ENCODE data around the gene PSMB7. TPM values are rescaled to one million over a fixed set of nuclear protein-coding genes. Genes with fewer than 3 reads are reported as not detected.

Gene PSMB7
- total RNA-seq, 1 donor from 2014 or later, result 183 TPM

GRCh38 chr9:124307379-124308030 is 107.7 kb downstream of the PSMB7 start:
- Histone ChIP-seq H3K79me2 (ENCODE audit: insufficient read depth, low read length) (peaks cover 71% of the 10 kb centered on the region), H3K27me3 (ENCODE audit: insufficient read depth, low read length) (no peaks in the 10 kb centered on the region), H4K20me1 (ENCODE audit: insufficient read depth, low read length) (no peaks in the 10 kb centered on the region), H3K36me3 (ENCODE audit: insufficient read depth, low read length) (peaks cover 12% of the 10 kb centered on the region), H3K9ac (ENCODE audit: low read length) (peak overlapping the region; percentile 60), H3K9me3 (ENCODE audit: insufficient read depth, low read depth, low read length) (no peaks in the 10 kb centered on the region), H3K4me1 (ENCODE audit: insufficient read depth, low read length) (peaks cover 31% of the 10 kb centered on the region), H3K4me2 (ENCODE audit: low read length) (no peak overlapping the region), H3K27ac (ENCODE audit: low read depth, low read length) (peak overlapping the region; percentile 86), H3K4me3 (ENCODE audit: insufficient read depth, low read depth, low read length) (no peak overlapping the region), H2AFZ (ENCODE audit: low read depth, low read length) (no peak overlapping the region)
- DNase-seq (ENCODE audit: low read depth) (no peak), FAIRE-seq (no peak)
- Mint-ChIP-seq H3K36me3 (ENCODE audit: low read depth, unreplicated experiment) (peaks cover 16% of the 10 kb centered on the region), H3K27ac (ENCODE audit: unreplicated experiment) (peak overlapping the region; percentile 97), H3K4me3 (ENCODE audit: unreplicated experiment) (no peak overlapping the region), H3K9me3 (ENCODE audit: unreplicated experiment) (no peaks in the 10 kb centered on the region), H3K27me3 (ENCODE audit: low read depth, unreplicated experiment) (no peaks in the 10 kb centered on the region), H3K4me1 (ENCODE audit: low read depth, unreplicated experiment) (peaks cover 27% of the 10 kb centered on the region)
- TF ChIP-seq EZH2 (IDR thresholded peaks at IDR 0.05; ENCODE audit: insufficient read depth, low read length) (no peak), CTCF (IDR thresholded peaks at IDR 0.05; ENCODE audit: insufficient read depth, low read depth, low read length) (no peak)

- Mint-ChIP-seq H3K4me3 (ENCODE audit: unreplicated experiment) (peak overlapping the region; percentile 41), H3K36me3 (ENCODE audit: low read depth, unreplicated experiment) (peaks cover 14% of the 10 kb centered on the region), H3K27me3 (ENCODE audit: low read depth, unreplicated experiment) (no peaks in the 10 kb centered on the region), H3K9me3 (ENCODE audit: unreplicated experiment) (no peaks in the 10 kb centered on the region), H3K4me1 (ENCODE audit: low read depth, unreplicated experiment) (peaks cover 26% of the 10 kb centered on the region), H3K27ac (ENCODE audit: unreplicated experiment) (peak overlapping the region; percentile 97)
- H4K20me1 ChIP-seq (ENCODE audit: insufficient read depth, low read length), result peaks cover 10% of the 10 kb centered on the region
- H2AFZ ChIP-seq (ENCODE audit: low read depth, low read length), result no peak overlapping the region
- H3K9ac ChIP-seq (ENCODE audit: low read length), result peak overlapping the region; percentile 60
- H3K79me2 ChIP-seq (ENCODE audit: insufficient read depth, low read length), result peaks cover 71% of the 10 kb centered on the region
- peak overlapping the region; percentile 86 for H3K27ac ChIP-seq (ENCODE audit: low read depth, low read length)
- H3K4me3 ChIP-seq (ENCODE audit: insufficient read depth, low read depth, low read length), result no peak overlapping the region
- DNase-seq (ENCODE audit: low read depth) (peak; percentile 90), FAIRE-seq (peak; percentile 37)
- H3K9me3 ChIP-seq (ENCODE audit: insufficient read depth, low read depth, low read length), result no peaks in the 10 kb centered on the region
- H3K4me2 ChIP-seq (ENCODE audit: low read length), result peak overlapping the region; percentile 36
- TF ChIP-seq CTCF (IDR thresholded peaks at IDR 0.05; ENCODE audit: insufficient read depth, low read depth, low read length), result no peak
- TF ChIP-seq EZH2 (IDR thresholded peaks at IDR 0.05; ENCODE audit: insufficient read depth, low read length), result no peak
- peaks cover 31% of the 10 kb centered on the region for H3K4me1 ChIP-seq (ENCODE audit: insufficient read depth, low read length)
- no peaks in the 10 kb centered on the region for H3K27me3 ChIP-seq (ENCODE audit: insufficient read depth, low read length)
- H3K36me3 ChIP-seq (ENCODE audit: insufficient read depth, low read length), result peaks cover 16% of the 10 kb centered on the region
Observed at GRCh38 chr9:124306098-124306735, 109.0 kb downstream of the PSMB7 start.

GRCh38 chr9:124304285-124304684 is 111.0 kb downstream of the PSMB7 start:
- Histone ChIP-seq H3K9ac (ENCODE audit: low read length) (no peak overlapping the region), H3K4me3 (ENCODE audit: insufficient read depth, low read depth, low read length) (no peak overlapping the region), H4K20me1 (ENCODE audit: insufficient read depth, low read length) (peaks cover 28% of the 10 kb centered on the region), H3K4me2 (ENCODE audit: low read length) (no peak overlapping the region), H2AFZ (ENCODE audit: low read depth, low read length) (no peak overlapping the region), H3K79me2 (ENCODE audit: insufficient read depth, low read length) (peaks cover 75% of the 10 kb centered on the region), H3K36me3 (ENCODE audit: insufficient read depth, low read length) (peaks cover 16% of the 10 kb centered on the region), H3K9me3 (ENCODE audit: insufficient read depth, low read depth, low read length) (no peaks in the 10 kb centered on the region), H3K4me1 (ENCODE audit: insufficient read depth, low read length) (peaks cover 35% of the 10 kb centered on the region), H3K27me3 (ENCODE audit: insufficient read depth, low read length) (no peaks in the 10 kb centered on the region), H3K27ac (ENCODE audit: low read depth, low read length) (no peak overlapping the region)
- Mint-ChIP-seq H3K27ac (ENCODE audit: unreplicated experiment) (no peak overlapping the region), H3K4me1 (ENCODE audit: low read depth, unreplicated experiment) (peaks cover 27% of the 10 kb centered on the region), H3K27me3 (ENCODE audit: low read depth, unreplicated experiment) (no peaks in the 10 kb centered on the region), H3K9me3 (ENCODE audit: unreplicated experiment) (no peaks in the 10 kb centered on the region), H3K4me3 (ENCODE audit: unreplicated experiment) (no peak overlapping the region), H3K36me3 (ENCODE audit: low read depth, unreplicated experiment) (peaks cover 15% of the 10 kb centered on the region)
- no peak for FAIRE-seq
- TF ChIP-seq EZH2 (IDR thresholded peaks at IDR 0.05; ENCODE audit: insufficient read depth, low read length) (no peak), CTCF (IDR thresholded peaks at IDR 0.05; ENCODE audit: insufficient read depth, low read depth, low read length) (no peak)
- no peak for DNase-seq (ENCODE audit: low read depth)
